HG03196 (cell line): ENCODE data around the gene HPS4.
A peak's percentile ranks its signal among the peaks of the same experiment; 100 is the strongest.
"Not testable (repeated sequence)": the region's sequence is repeated elsewhere in the genome, so short reads cannot be mapped to it uniquely, and the experiment has no call there.

Source experiments
- ATAC-seq: cut with Tn5 transposase; IDR thresholded peaks from one replicate; pipeline ENCODE4 v1.9.1; 2021; ENCODE audit not compliant: unreplicated experiment

HPS4 gene

DNA sequence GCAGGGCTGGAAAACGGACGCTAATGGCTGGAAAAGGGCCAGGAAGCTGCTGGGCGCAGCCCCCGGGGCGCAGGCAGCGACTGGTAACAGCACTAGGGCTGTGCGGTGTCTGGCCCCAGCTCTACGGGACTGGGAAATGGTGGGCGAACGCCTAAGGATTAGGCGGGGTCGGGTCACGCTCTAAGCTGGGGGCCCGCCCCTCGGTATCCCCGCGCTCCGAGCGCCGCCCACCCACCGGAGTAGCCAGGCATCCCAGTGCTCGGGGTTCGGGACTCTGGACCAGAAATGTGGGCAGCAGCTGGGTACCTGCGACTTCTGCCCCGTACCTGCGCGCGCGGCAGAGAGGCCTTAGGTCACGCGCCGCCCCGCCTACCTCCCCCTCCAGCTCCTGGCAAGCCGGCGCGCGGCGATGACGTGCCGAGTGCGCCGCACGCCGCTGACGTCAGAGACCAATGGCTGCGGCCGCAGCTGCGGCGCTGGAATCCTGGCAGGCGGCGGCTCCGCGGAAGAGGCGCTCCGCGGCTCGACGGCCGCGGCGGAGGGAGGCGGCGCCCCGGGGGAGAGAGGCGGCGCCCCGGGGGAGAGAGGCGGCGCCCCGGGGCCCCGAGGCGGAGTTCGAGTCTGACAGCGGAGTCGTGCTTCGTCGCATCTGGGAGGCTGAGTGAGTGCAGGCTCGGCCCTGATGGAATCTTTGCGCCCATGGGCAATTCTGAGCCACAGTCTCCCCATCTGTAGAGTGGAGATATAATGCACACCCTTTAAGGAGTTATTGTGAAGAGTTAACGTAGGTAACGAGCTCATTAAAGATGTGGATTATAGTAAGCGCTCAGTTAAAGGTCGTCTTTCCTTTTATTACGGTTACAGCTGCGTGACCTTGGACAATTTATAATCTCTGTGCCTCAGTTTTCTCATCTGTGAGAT, at the start of gene HPS4, which contains the start of gene SRRD:
HPS4 (minus strand) TSS at position 345 of the 921 bp plus-strand sequence. CDS start 2,021 bp downstream, outside the sequence.
SRRD (plus strand) TSS at position 439 of the 921 bp plus-strand sequence; CDS start at position 453, 14 bp downstream.
- peak; percentile 71 for ATAC-seq

- ATAC-seq, result no peak
These were observed 45.8 kb upstream of the HPS4 start for GRCh38 chr22:26529345-26529744.

GRCh38 chr22:26528518-26528917, 44.9 kb upstream of the HPS4 start:
- ATAC-seq, result not testable (repeated sequence)

GRCh38 chr22:26527574-26528465, 44.2 kb upstream of the HPS4 start:
- ATAC-seq, result no peak

- ATAC-seq, result no peak
These were observed 43.6 kb upstream of the HPS4 start for GRCh38 chr22:26527167-26527566.

- no peak for ATAC-seq
These were observed 42.5 kb upstream of the HPS4 start for GRCh38 chr22:26525946-26526564.

DNA sequence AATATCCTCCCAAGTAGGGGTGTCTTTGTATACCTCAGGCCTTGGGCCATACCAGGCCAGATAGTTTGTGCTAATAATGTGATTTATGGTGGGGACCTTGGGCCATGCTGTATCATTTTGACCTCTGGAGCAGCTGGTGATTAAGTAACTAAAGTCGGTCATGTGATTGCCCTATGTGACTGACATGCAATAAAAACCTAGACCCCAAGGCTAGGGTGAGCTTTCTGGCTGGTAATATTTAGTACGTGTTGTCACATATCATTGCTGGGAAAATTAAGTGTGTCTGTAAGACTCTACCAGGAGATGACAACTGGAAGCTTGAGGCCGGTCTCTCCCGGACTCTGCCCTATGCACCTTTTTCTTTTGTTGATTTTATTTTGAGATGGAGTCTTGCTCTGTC, 41.3 kb upstream of the HPS4 start:
- ATAC-seq, result no peak

GRCh38 chr22:26522592-26522991, 39.0 kb upstream of the HPS4 start:
- ATAC-seq, result no peak

DNA sequence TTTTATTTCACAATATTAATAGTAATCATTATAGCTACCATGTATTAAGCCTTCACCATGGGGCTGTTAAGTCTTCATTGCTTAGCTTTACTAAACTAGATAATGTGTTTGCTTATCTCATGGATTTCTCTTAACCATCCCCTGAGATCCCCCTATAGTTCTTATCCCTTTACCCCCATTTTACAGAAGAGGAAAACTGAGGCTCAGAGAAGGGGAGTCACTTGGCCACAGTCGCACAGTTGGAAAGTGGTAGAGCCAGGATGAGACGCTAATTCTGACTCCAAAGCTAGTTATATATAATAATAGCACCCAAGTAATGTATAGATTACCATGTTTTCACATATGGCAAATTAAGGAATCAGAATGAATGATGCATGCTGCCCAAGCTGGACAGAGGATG, 38.4 kb upstream of the HPS4 start:
- no peak for ATAC-seq

GRCh38 chr22:26517429-26517828, 33.8 kb upstream of the HPS4 start:
- ATAC-seq, result no peak

GRCh38 chr22:26516503-26516902, 32.9 kb upstream of the HPS4 start:
- ATAC-seq, result no peak

GRCh38 chr22:26515931-26516330, 32.3 kb upstream of the HPS4 start:
- ATAC-seq, result no peak

DNA sequence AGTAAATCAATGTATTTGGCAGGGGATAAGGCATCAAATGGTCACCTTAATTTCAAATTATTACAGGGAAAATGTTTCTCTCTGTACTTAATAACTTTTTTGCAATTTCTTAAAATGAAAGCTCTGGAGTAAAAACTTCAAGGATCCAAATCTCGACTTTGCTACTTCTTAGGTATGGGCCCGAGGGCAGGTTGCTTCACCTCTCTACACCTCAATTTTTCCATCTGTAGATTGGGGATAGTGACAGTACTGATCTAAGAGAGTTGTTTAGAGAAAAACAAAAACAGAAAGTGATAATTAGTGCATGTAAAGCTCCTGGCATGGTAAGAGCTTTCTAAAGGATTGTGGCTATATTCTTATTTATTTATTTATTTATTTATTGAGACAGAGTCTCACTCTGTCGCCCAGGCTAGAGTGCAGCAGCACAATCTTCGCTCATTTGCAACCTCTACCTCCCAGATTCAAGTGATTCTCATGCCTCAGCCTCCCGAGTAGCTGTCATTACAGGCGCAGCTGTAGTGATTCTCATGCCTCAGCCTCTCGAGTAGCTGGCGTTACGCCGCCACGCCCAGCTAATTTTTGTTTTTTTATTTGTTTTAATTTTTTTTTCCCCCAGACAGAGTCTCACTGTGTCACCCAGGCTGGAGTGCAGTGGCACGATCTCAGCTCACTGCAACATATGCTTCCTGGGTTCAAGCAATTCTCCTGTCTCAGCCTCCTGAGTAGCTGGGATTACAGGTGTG, 31.0 kb upstream of the HPS4 start:
- no peak for ATAC-seq

DNA sequence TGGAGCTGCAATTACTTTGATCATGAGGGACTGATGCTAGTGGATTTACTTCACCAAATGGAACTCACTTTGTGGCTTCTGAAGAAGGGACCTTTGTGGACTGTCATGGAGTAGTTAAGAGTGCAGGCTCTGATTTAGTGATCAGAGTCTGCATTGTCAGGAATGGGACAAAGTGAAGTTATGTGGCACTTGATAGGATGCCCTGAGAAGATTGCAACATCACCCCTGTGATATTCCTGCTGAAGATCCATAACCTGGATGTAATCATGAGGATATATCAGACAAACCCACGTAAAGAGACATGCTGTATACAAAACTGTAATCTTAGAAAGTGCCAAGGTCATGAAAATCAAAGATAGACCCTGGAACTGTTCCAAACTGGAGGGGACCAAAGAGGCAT, 30.3 kb upstream of the HPS4 start:
- ATAC-seq, result no peak

GRCh38 chr22:26512149-26512793, 28.7 kb upstream of the HPS4 start, which contains the start of gene TFIP11:
TFIP11 (minus strand) TSS chr22:26512473; CDS start chr22:26510272, 2,201 bp downstream.
- peak; percentile 87 for ATAC-seq

GRCh38 chr22:26508148-26508547, 24.6 kb upstream of the HPS4 start:
- ATAC-seq, result no peak

- ATAC-seq, result no peak
These were observed 20.2 kb upstream of the HPS4 start for GRCh38 chr22:26503758-26504157.

GRCh38 chr22:26502688-26503561, 19.3 kb upstream of the HPS4 start:
- ATAC-seq, result no peak

DNA sequence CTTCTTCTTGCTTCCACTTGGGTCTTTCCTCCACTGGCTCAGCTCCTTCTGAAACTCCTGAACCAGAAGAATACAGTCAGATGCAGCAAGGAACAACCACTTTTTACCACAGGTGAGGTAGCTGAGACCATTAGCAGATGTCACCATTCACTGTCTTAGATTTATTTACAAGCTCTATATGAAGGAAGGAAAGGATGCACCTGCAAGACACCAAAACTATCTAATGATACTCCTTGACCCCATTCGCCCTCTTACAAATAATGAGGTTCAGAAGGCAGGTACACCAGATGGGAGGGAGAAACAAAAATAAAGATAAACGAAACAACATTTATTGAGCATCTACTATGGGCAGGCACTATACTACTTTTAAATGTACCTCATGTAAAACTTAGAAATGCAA, 18.4 kb upstream of the HPS4 start:
- no peak for ATAC-seq
